Measurements from ENCODE around the gene HOOK1. TPM values are rescaled to one million over a fixed set of nuclear protein-coding genes. Genes with fewer than 3 reads are reported as not detected.

HOOK1 gene
- total RNA-seq, 1 experiment from 2014 or later = 33.8 TPM

DNA sequence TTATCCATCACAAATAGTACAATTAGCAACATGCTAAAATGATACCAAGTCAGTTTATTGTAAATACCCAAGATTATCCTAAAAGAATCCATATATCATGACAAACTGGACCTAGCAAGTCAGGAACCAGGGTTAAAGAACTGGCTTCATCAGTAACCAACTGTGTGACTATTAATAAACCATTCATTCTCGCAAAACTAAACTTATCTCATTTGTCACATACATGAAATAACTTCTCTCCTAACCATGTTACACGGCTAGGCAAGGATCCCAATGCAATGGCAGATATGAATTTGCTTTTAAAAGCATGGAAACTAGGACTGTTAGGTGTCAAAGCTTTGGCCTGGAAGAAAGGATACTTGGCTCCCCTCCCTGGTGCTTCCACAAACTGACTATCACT lies 82.4 kb downstream of the HOOK1 start:
- Mint-ChIP-seq H3K27ac (no peak overlapping the region), H3K27me3 (ENCODE audit: low read depth) (no peaks in the 10 kb centered on the region), H3K36me3 (no peaks in the 10 kb centered on the region), H3K4me1 (peaks cover 10% of the 10 kb centered on the region), H3K9me3 (no peaks in the 10 kb centered on the region), H3K4me3 (no peak overlapping the region)
- DNase-seq (ENCODE audit: low spot score) (no peak), ATAC-seq (no peak)
- ChIA-PET CTCF (no interaction called here), POLR2A (no interaction called here)
- TF ChIP-seq, protein P1, sequence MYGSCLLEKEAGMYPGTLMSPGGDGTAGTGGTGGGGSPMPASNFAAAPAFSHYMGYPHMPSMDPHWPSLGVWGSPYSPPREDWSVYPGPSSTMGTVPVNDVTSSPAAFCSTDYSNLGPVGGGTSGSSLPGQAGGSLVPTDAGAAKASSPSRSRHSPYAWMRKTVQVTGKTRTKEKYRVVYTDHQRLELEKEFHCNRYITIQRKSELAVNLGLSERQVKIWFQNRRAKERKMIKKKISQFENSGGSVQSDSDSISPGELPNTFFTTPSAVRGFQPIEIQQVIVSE (CRISPR knock-in tag; IDR thresholded peaks at IDR 0.05; ENCODE audit: borderline replicate concordance) = no peak
- TF ChIP-seq ZNF423 (CRISPR knock-in tag; IDR thresholded peaks at IDR 0.05) (no peak), FOXP1 (CRISPR knock-in tag; IDR thresholded peaks at IDR 0.05; ENCODE audit: borderline replicate concordance) (no peak), KAT7 (CRISPR knock-in tag; IDR thresholded peaks at IDR 0.05; ENCODE audit: borderline replicate concordance) (no peak), GABPB1 (CRISPR knock-in tag; IDR thresholded peaks at IDR 0.05) (no peak), NFYB (CRISPR knock-in tag; conservative IDR thresholded peaks at IDR 0.05; ENCODE audit: low read depth) (no peak)
- TF ChIP-seq, protein P2, sequence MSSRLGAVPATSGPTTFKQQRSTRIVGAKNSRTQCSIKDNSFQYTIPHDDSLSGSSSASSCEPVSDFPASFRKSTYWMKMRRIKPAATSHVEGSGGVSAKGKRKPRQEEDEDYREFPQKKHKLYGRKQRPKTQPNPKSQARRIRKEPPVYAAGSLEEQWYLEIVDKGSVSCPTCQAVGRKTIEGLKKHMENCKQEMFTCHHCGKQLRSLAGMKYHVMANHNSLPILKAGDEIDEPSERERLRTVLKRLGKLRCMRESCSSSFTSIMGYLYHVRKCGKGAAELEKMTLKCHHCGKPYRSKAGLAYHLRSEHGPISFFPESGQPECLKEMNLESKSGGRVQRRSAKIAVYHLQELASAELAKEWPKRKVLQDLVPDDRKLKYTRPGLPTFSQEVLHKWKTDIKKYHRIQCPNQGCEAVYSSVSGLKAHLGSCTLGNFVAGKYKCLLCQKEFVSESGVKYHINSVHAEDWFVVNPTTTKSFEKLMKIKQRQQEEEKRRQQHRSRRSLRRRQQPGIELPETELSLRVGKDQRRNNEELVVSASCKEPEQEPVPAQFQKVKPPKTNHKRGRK (CRISPR knock-in tag; IDR thresholded peaks at IDR 0.05; ENCODE audit: borderline replicate concordance) = no peak

DNA sequence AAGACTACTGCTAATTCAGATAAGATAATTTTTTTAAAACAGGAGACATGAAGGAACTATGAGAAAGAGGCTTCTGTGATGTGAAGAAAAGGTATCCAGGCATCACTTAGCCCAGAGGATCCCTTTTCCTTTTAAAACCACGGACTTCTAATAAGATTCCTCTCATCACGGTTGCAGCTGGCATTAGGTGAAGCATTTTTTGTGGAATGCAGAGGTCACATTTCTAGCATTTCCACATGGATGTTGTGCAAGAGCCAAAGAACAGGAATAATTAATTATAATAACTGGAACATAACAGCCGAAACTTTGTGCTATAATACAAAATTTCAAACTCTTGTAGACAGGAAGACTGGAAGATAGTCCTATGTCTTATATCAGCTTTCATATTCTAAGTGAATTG lies 84.2 kb downstream of the HOOK1 start:
- DNase-seq (ENCODE audit: low spot score) (no peak), ATAC-seq (no peak)
- POLR2A ChIA-PET = no interaction called here
- Mint-ChIP-seq H3K27me3 (ENCODE audit: low read depth) (no peaks in the 10 kb centered on the region), H3K27ac (no peak overlapping the region), H3K4me3 (no peak overlapping the region), H3K9me3 (no peaks in the 10 kb centered on the region), H3K4me1 (no peaks in the 10 kb centered on the region), H3K36me3 (no peaks in the 10 kb centered on the region)
- CTCF ChIA-PET = no interaction called here
- TF ChIP-seq ZNF263 (CRISPR knock-in tag; IDR thresholded peaks at IDR 0.05; ENCODE audit: low read depth) (no peak), GABPB1 (CRISPR knock-in tag; IDR thresholded peaks at IDR 0.05) (no peak), ZBTB21 (CRISPR knock-in tag; IDR thresholded peaks at IDR 0.05; ENCODE audit: borderline replicate concordance) (no peak), OVOL2 (CRISPR knock-in tag; IDR thresholded peaks at IDR 0.05; ENCODE audit: borderline replicate concordance) (no peak), IRF2 (CRISPR knock-in tag; IDR thresholded peaks at IDR 0.05; ENCODE audit: borderline replicate concordance, low read depth) (no peak), CBFB (CRISPR knock-in tag; IDR thresholded peaks at IDR 0.05; ENCODE audit: low read depth) (no peak)
- TF ChIP-seq, protein P3, sequence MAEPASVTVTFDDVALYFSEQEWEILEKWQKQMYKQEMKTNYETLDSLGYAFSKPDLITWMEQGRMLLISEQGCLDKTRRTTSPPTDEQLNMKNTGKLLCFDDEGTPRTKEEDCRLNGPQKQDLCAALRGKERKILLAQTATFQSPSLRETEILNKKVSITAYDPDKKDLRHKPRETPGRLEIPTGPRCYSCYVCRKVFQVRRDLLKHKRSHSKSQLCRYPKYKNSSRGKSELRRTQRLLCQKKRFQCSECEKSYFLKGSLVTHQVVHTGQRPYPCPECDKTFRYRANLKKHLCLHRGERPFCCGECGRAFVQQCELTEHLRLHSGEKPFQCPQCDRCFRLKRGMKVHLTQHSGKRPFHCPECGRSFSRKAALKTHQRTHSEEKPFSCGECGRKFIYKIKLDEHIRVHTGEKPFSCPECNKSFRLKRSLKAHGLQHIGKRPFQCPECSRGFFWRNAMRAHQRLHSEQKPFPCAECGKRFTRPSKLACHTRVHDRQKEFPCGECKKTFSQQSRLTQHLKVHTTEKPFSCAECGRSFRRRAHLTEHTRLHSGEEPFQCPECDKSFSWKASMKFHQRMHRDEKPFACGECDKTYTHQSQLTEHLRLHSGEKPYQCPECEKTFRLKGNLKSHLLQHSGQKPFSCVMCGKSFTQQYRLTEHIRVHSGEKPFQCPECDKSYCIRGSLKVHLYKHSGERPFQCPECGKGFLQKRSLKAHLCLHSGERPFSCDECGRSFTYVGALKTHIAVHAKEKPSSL (CRISPR knock-in tag; conservative IDR thresholded peaks at IDR 0.05) = no peak
- TF ChIP-seq, protein P4, sequence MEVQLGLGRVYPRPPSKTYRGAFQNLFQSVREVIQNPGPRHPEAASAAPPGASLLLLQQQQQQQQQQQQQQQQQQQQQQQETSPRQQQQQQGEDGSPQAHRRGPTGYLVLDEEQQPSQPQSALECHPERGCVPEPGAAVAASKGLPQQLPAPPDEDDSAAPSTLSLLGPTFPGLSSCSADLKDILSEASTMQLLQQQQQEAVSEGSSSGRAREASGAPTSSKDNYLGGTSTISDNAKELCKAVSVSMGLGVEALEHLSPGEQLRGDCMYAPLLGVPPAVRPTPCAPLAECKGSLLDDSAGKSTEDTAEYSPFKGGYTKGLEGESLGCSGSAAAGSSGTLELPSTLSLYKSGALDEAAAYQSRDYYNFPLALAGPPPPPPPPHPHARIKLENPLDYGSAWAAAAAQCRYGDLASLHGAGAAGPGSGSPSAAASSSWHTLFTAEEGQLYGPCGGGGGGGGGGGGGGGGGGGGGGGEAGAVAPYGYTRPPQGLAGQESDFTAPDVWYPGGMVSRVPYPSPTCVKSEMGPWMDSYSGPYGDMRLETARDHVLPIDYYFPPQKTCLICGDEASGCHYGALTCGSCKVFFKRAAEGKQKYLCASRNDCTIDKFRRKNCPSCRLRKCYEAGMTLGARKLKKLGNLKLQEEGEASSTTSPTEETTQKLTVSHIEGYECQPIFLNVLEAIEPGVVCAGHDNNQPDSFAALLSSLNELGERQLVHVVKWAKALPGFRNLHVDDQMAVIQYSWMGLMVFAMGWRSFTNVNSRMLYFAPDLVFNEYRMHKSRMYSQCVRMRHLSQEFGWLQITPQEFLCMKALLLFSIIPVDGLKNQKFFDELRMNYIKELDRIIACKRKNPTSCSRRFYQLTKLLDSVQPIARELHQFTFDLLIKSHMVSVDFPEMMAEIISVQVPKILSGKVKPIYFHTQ (CRISPR knock-in tag; IDR thresholded peaks at IDR 0.05) = no peak
- TF ChIP-seq, protein P5, sequence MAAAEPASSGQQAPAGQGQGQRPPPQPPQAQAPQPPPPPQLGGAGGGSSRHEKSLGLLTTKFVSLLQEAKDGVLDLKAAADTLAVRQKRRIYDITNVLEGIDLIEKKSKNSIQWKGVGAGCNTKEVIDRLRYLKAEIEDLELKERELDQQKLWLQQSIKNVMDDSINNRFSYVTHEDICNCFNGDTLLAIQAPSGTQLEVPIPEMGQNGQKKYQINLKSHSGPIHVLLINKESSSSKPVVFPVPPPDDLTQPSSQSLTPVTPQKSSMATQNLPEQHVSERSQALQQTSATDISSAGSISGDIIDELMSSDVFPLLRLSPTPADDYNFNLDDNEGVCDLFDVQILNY (CRISPR knock-in tag; IDR thresholded peaks at IDR 0.05) = no peak
- TF ChIP-seq, protein P6, sequence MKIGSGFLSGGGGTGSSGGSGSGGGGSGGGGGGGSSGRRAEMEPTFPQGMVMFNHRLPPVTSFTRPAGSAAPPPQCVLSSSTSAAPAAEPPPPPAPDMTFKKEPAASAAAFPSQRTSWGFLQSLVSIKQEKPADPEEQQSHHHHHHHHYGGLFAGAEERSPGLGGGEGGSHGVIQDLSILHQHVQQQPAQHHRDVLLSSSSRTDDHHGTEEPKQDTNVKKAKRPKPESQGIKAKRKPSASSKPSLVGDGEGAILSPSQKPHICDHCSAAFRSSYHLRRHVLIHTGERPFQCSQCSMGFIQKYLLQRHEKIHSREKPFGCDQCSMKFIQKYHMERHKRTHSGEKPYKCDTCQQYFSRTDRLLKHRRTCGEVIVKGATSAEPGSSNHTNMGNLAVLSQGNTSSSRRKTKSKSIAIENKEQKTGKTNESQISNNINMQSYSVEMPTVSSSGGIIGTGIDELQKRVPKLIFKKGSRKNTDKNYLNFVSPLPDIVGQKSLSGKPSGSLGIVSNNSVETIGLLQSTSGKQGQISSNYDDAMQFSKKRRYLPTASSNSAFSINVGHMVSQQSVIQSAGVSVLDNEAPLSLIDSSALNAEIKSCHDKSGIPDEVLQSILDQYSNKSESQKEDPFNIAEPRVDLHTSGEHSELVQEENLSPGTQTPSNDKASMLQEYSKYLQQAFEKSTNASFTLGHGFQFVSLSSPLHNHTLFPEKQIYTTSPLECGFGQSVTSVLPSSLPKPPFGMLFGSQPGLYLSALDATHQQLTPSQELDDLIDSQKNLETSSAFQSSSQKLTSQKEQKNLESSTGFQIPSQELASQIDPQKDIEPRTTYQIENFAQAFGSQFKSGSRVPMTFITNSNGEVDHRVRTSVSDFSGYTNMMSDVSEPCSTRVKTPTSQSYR (CRISPR knock-in tag; IDR thresholded peaks at IDR 0.05) = no peak
- TF ChIP-seq, protein P7, sequence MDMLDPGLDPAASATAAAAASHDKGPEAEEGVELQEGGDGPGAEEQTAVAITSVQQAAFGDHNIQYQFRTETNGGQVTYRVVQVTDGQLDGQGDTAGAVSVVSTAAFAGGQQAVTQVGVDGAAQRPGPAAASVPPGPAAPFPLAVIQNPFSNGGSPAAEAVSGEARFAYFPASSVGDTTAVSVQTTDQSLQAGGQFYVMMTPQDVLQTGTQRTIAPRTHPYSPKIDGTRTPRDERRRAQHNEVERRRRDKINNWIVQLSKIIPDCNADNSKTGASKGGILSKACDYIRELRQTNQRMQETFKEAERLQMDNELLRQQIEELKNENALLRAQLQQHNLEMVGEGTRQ (CRISPR knock-in tag; IDR thresholded peaks at IDR 0.05) = no peak
- TF ChIP-seq, protein P8, sequence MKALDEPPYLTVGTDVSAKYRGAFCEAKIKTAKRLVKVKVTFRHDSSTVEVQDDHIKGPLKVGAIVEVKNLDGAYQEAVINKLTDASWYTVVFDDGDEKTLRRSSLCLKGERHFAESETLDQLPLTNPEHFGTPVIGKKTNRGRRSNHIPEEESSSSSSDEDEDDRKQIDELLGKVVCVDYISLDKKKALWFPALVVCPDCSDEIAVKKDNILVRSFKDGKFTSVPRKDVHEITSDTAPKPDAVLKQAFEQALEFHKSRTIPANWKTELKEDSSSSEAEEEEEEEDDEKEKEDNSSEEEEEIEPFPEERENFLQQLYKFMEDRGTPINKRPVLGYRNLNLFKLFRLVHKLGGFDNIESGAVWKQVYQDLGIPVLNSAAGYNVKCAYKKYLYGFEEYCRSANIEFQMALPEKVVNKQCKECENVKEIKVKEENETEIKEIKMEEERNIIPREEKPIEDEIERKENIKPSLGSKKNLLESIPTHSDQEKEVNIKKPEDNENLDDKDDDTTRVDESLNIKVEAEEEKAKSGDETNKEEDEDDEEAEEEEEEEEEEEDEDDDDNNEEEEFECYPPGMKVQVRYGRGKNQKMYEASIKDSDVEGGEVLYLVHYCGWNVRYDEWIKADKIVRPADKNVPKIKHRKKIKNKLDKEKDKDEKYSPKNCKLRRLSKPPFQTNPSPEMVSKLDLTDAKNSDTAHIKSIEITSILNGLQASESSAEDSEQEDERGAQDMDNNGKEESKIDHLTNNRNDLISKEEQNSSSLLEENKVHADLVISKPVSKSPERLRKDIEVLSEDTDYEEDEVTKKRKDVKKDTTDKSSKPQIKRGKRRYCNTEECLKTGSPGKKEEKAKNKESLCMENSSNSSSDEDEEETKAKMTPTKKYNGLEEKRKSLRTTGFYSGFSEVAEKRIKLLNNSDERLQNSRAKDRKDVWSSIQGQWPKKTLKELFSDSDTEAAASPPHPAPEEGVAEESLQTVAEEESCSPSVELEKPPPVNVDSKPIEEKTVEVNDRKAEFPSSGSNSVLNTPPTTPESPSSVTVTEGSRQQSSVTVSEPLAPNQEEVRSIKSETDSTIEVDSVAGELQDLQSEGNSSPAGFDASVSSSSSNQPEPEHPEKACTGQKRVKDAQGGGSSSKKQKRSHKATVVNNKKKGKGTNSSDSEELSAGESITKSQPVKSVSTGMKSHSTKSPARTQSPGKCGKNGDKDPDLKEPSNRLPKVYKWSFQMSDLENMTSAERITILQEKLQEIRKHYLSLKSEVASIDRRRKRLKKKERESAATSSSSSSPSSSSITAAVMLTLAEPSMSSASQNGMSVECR (CRISPR knock-in tag; IDR thresholded peaks at IDR 0.05; ENCODE audit: borderline replicate concordance) = no peak
